Peyer's patch (tissue), 4 donors: ENCODE results near the gene PIGZ.

Experiments
- CTCF ChIP-seq, 6 experiments: fragments of 450-650 bp in 4 of 6; fragments of 200-600 bp in 2 of 6; sonication (generic) in 1 of 6; IDR thresholded peaks; one replicate each; pipeline ENCODE4 v1.5.1; 2017 to 2019; ENCODE audit warnings: antibody characterized with exemption in 6 of 6, mild to moderate bottlenecking in 3 of 6, moderate library complexity in 1 of 6
- POLR2A ChIP-seq, 2 donors: fragments of 450-650 bp; IDR thresholded peaks; one replicate each; pipeline ENCODE4 v1.5.1; 2017; ENCODE audit warnings: antibody characterized with exemption in 2 of 2, mild to moderate bottlenecking in 2 of 2, moderate library complexity in 2 of 2

- no peak for TF ChIP-seq POLR2A (IDR thresholded peaks at IDR 0.05)
- TF ChIP-seq CTCF (IDR thresholded peaks at IDR 0.05) = no peak
Measured at GRCh38 chr3:197006446-197006845, 37.8 kb upstream of the PIGZ start.
